Tibial nerve (tissue), 4 donors: ENCODE measurements around the gene OSBPL10.

Source experiments
- EP300 ChIP-seq, 2 donors: sonication (generic); formaldehyde crosslinking; IDR thresholded peaks; one replicate each; pipeline ENCODE4 v1.6.1; 2017; ENCODE audit warnings: antibody characterized with exemption in 2 of 2, mild to moderate bottlenecking in 1 of 2
- POLR2A ChIP-seq, 2 donors: fragments of 450-650 bp; IDR thresholded peaks; one replicate each; pipeline ENCODE4 v1.6.1; 2017; ENCODE audit warnings: antibody characterized with exemption in 2 of 2, mild to moderate bottlenecking in 2 of 2, moderate library complexity in 2 of 2
- TF ChIP-seq, protein P1 (sequence below), 5 experiments: fragments of 200-600 bp in 3 of 5; fragments of 450-650 bp in 2 of 5; sonication (generic) in 3 of 5; IDR thresholded peaks; one replicate each; pipeline ENCODE4 v1.5.1; 2016 to 2019; ENCODE audit warnings: antibody characterized with exemption in 5 of 5, mild to moderate bottlenecking in 3 of 5, moderate library complexity in 2 of 5

- TF ChIP-seq POLR2A (IDR thresholded peaks at IDR 0.05): no peak
- TF ChIP-seq, protein P1, sequence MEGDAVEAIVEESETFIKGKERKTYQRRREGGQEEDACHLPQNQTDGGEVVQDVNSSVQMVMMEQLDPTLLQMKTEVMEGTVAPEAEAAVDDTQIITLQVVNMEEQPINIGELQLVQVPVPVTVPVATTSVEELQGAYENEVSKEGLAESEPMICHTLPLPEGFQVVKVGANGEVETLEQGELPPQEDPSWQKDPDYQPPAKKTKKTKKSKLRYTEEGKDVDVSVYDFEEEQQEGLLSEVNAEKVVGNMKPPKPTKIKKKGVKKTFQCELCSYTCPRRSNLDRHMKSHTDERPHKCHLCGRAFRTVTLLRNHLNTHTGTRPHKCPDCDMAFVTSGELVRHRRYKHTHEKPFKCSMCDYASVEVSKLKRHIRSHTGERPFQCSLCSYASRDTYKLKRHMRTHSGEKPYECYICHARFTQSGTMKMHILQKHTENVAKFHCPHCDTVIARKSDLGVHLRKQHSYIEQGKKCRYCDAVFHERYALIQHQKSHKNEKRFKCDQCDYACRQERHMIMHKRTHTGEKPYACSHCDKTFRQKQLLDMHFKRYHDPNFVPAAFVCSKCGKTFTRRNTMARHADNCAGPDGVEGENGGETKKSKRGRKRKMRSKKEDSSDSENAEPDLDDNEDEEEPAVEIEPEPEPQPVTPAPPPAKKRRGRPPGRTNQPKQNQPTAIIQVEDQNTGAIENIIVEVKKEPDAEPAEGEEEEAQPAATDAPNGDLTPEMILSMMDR (IDR thresholded peaks at IDR 0.05): no peak
- no peak for TF ChIP-seq EP300 (IDR thresholded peaks at IDR 0.05)
These were observed 12.8 kb upstream of the OSBPL10 start for GRCh38 chr3:31993843-31994242.
